HTERT RPE-1 (cell line): ENCODE measurements around the gene CD3E.
"Not testable (repeated sequence)": the region's sequence is repeated elsewhere in the genome, so short reads cannot be mapped to it uniquely, and the experiment has no call there.

Experiments
- in situ Hi-C: fragments of 300-500 bp; cut with MboI; formaldehyde crosslinking; loops from 4 replicates; pipeline ENCODE4 v1.14.3; 2020; ENCODE audit warnings: low sequenced_read_pairs

The CD3E gene

GRCh38 chr11:118289401-118289800 is 15.1 kb upstream of the CD3E start:
- in situ Hi-C loops, result no loop called here

DNA sequence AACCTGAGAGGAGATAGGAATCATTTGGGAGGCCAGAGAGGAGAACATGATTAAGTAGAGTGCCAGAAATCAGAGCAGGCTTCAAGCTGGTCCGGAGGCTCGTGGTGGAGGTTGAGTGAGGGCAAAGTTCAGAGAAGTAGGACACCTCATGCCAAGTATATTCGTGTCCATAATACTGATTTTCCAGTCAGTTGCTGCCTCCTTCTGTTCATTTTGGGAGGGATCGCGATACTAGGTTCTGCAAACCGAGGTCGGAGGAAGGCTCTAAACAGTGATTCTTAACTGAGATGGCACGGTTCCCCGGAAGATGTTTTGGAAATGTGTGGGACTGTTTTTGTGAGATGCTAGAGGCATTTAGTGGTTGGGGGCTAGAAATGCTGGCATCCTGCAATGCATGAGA is 13.6 kb upstream of the CD3E start:
- in situ Hi-C loops, result no loop called here

- in situ Hi-C loops, result no loop called here
Measured at GRCh38 chr11:118291477-118292135, 12.9 kb upstream of the CD3E start.

GRCh38 chr11:118294053-118294452 is 10.5 kb upstream of the CD3E start:
- in situ Hi-C loops, result no loop called here

DNA sequence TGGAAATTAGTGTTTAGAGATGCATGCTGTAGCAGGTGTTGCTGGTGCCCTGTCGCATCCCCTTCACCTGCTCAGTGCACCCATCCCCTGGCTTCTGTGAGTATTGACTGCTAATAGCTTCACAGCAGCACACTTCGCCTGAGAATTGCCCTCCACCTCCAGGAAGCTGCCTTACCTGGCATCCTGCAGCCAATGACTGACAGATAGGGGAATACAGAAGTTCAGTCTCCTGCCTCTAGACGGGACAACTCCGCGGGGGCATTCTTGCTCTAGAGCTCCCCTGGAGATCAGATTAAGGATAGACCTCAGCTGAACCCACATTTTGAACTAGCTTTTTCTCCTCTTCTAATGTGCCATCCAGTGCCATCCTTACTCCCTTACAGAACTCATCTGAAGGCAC is 9.3 kb upstream of the CD3E start:
- in situ Hi-C loops, result no loop called here

DNA sequence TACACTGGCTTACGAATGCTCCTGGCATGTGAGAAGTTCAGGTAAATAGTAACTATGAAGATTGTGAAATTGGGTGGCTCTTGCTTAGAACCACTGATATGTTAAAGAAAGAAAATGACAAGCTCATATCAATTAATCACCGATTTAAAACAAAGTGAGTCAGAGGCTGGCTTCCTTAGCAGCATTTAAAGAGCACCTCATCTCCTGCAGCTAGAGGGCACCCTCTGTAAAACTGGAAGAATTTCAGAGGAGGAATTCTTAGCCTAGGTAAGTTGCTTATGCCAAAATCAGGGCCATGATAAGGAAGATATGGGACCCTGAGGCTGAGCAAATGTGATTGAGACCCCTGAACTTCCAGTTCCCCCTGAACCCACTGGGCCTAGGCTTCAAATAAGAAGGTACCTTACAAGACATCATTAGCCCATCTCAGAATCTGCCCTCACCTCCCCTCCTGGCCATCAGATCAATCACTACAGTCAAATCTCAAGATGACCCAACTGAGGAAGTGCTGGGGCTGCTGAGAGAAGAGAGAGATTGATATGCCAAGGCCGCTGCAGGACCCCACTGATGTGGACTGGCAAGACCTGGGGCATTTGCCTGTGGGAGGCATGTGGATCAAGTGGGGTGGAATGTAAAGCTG is 8.6 kb upstream of the CD3E start:
- in situ Hi-C loops, result no loop called here

DNA sequence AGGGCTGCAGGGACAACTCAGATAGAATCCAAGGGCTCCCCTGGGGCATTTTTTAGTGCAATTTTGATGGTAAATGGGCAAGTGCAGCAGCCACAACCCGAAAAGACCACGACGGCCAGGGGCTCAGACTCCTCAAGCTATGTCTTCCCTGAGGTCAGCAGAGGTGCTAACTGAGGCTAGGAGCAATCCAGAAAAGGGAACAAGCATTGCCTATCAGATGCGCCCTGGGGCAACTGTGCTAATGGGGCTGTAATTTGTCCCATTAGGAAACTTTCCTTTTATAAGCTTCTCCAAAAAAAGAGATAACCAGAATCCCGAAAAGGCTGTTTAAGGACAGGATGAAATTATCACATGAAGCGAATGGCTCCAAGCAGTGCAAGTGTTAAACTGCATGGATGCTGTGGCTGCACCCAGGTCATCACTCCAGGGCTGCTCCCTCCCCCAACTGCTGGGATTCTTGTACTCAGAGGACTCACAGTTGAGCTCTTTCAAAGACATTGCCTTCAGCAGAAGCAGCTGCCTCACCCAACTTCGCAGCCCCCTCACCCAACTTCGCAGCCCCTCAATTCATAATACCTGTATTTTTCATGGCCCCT is 2.8 kb upstream of the CD3E start:
- in situ Hi-C loops, result no loop called here

DNA sequence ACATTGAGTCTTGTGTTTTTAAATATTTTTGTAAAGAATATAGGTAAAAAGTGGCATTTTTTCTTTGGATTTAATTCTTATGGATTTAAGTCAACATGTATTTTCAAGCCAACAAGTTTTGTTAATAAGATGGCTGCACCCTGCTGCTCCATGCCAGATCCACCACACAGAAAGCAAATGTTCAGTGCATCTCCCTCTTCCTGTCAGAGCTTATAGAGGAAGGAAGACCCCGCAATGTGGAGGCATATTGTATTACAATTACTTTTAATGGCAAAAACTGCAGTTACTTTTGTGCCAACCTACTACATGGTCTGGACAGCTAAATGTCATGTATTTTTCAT is 333 bp upstream of the CD3E start:
- in situ Hi-C loops, result no loop called here

GRCh38 chr11:118305726-118306125 is 1.2 kb downstream of the CD3E start:
- in situ Hi-C loops, result no loop called here

- in situ Hi-C loops, result no loop called here
Measured at GRCh38 chr11:118306556-118306955, 2.0 kb downstream of the CD3E start.

- in situ Hi-C loops, result not testable (repeated sequence)
Measured at GRCh38 chr11:118308995-118309528, 4.5 kb downstream of the CD3E start.

DNA sequence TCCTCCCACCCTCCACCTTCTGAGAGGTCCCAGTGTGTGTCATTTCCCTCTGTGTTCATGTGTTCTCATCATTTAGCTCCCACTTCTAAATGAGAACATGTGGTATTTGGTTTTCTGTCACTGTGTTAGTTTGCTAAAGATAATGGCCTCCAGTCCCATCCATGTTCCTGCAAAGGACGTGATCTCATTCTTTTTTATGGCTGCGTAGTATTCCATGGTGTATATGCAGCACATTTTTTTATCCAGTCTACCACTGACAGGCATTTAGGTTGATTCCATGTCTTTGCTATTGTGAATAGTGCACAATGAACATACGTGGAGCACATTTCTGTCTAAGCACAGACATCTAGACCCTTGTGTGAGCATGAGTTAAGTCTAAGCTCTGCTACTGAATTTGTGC is 5.7 kb downstream of the CD3E start:
- in situ Hi-C loops, result no loop called here

- in situ Hi-C loops, result no loop called here
Measured at GRCh38 chr11:118310781-118311485, 6.4 kb downstream of the CD3E start.

- in situ Hi-C loops, result no loop called here
Measured at GRCh38 chr11:118311518-118311917, 7.0 kb downstream of the CD3E start.

DNA sequence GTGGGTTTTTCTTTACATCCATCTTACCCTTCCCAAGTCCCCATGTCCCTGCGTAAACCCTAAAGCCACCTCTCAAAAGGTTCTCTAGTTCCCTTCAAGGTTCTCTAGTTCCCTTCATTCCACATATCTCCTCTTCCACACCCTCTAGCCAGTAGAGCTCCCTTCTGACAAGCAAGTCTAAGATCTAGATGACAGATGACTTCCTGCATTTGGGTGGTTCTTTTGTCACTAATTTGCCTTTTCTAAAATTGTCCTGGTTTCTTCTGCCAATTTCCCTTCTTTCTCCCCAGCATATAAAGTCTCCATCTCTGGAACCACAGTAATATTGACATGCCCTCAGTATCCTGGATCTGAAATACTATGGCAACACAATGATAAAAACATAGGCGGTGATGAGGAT is 7.8 kb downstream of the CD3E start:
- in situ Hi-C loops, result no loop called here

DNA sequence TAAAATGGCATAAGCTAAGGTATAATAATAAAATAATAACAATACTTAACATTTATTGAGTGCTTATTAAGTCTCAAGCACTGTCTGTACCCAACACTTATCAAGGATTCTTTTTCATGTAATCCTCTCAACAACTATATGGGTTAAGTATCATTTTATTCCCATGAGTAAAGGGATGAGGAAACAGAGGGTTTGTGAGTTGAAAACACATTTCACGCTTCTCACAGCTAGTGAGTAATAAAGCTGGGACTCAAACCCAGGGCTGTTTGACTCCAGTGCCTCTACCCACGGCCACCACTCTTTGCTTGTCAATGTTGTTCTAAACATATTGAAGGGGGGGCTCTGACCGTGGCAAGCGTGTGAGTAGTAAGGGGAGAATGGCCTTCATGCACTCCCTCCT is 8.7 kb downstream of the CD3E start:
- in situ Hi-C loops, result no loop called here

- in situ Hi-C loops, result no loop called here
Measured at GRCh38 chr11:118314988-118315411, 10.5 kb downstream of the CD3E start.

DNA sequence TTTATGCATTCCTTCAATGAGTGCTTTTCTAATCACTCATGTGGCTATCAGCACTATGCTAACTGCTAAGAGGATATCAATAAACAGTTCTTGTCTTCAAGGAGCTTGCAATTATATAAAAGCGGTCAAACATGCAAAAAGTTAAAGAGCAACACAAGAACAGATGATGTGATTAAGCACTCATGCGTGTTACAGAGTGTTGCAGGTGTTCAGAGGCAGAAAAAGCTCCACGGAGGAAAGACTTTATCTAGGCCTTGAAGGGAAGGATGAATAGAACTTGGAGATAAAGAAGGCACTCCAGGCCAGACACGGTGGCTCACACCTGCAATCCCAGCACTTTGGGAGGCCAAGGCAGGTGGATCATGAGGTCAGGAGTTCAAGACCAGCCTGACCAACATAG is 13.6 kb downstream of the CD3E start:
- in situ Hi-C loops, result no loop called here

DNA sequence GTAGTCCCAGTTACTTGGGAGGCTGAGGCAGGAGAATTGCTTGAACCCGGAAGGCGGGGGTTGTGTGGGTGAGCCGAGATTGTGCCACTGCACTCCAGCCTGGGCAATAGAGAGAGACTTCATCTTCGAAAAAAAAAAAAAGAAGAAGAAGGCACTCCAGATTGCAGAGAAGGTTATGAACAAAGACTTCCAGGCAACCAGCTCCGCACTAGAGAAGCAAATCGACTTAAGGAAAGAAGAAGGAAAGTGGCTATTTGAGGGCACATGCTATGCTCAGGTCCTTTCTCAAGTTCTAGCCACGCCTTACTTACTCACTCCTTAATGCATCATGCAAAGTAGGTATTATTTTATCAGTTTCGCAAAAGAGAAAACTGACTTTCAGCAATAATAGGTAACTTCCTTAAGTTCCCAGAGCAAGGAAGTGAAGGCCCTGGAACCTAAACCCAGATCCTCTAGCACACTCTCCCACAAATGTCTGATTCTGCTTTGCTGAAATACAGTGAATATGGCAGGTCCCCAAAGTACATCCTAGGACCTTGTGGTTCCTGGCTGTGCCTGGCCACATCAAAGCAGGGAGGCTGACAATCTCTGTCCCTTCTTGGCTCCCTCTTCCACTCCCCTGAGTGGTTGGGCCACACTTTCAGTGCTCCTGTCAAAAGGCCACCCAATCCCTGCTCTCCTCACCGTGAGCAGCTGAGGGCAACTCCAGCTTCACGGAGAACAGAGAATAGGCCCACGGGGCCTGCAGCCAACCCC is 14.2 kb downstream of the CD3E start:
- in situ Hi-C loops, result no loop called here

GRCh38 chr11:118319337-118319707 is 14.8 kb downstream of the CD3E start:
- in situ Hi-C loops, result no loop called here

DNA sequence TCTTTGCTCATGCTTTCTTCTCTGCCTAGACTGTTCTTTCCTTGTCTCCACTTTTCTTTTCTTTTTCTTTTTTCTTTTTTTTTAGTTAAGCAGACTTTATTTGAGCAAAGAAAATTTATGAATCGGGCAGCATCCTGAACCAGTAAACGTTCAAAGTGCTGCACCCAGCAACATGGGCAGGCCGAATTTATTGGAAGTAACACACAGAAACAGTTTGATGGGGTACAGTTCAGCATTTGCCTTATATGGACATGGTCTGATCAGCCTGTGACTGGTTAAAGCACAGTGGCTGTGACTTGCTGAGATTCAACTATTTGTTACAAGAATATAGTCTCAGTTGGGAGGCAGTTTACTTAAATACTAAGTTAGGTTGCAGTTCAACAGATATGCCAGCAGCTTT is 16.0 kb downstream of the CD3E start:
- in situ Hi-C loops, result no loop called here
